GM12878 (cell line): Measurements from ENCODE around the gene FXYD6. TPM values are rescaled to one million over a fixed set of nuclear protein-coding genes. Genes with fewer than 3 reads are reported as not detected.

Experiments used
- ATAC-seq: fragments of 200-7000 bp; cut with Tn5 transposase; 3 replicates; pipeline ENCODE4 v1.9.1; 2020; ENCODE audit warnings: mild to moderate bottlenecking, moderate library complexity
- BruUV-seq: library from RNA; stranded (reverse); fragments of 400-500 nt; replicated peaks from 2 replicates; lab custom pipeline; 2021; lab: Mats Ljungman, UMichigan
- CTCF ChIA-PET: fragments of 300-600 bp; sonication (Branson Sonifier 250); formaldehyde crosslinking; extraction: SDS; loops from one replicate; lab custom pipeline; 2021; ENCODE audit warnings: inconsistent platforms; lab: Yijun Ruan, JAX
- POLR2A ChIA-PET: fragments of 350-600 bp; formaldehyde crosslinking; extraction: SDS; loops from one replicate; lab custom pipeline; 2021; ENCODE audit warnings: inconsistent platforms; lab: Charles Lee
- RAD21 ChIA-PET: fragments of 300-600 bp; sonication (Branson Sonifier 250); formaldehyde crosslinking; loops from one replicate; lab custom pipeline; 2023; ENCODE audit warnings: antibody characterized with exemption; ENCODE audit not compliant: unreplicated experiment; lab: Charles Lee
- SMC1A ChIA-PET: fragments of 300-600 bp; sonication (Branson Sonifier 250); formaldehyde crosslinking; loops from one replicate; lab custom pipeline; 2023; ENCODE audit not compliant: unreplicated experiment, uncharacterized antibody; lab: Charles Lee
- DNase-seq: peaks from one replicate; pipeline ENCODE4 v3.0.0-alpha.2; 2011; ENCODE audit warnings: low read depth, low spot score
- FAIRE-seq: peaks from 3 replicates; lab custom pipeline; 2011; peaks lifted over from hg19 to GRCh38; lab: Jason Lieb, UNC
- H2AFZ ChIP-seq: 2 replicates; pipeline ENCODE4 v1.6.0; 2011; ENCODE audit warnings: low read depth, low read length, control low read depth; ENCODE audit not compliant: control insufficient read depth
- H3K27ac ChIP-seq: 2 replicates; pipeline ENCODE4 v1.5.1; 2011; ENCODE audit warnings: control low read depth; ENCODE audit not compliant: control insufficient read depth, insufficient read depth
- H3K27me3 ChIP-seq, 2 experiments: replicated peaks in 1 of 2; 2 replicates each; pipeline versions ENCODE4 v1.6.0 to v1.6.1; 2011; ENCODE audit warnings: low read length in 1 of 2; ENCODE audit not compliant: control insufficient read depth in 2 of 2, insufficient read depth in 2 of 2
- H3K36me3 ChIP-seq, 2 experiments: 2 replicates each; pipeline ENCODE4 v1.5.1; 2011; ENCODE audit warnings: low read length in 1 of 2; ENCODE audit not compliant: control insufficient read depth in 2 of 2, insufficient read depth in 2 of 2
- H3K4me1 ChIP-seq: 2 replicates; pipeline ENCODE4 v1.6.1; 2011; ENCODE audit warnings: mild to moderate bottlenecking, low read length, moderate library complexity, mixed read lengths; ENCODE audit not compliant: control insufficient read depth, insufficient read depth
- H3K4me2 ChIP-seq: 2 replicates; pipeline ENCODE4 v1.6.0; 2011; ENCODE audit warnings: control low read depth; ENCODE audit not compliant: control insufficient read depth, insufficient read depth
- H3K4me3 ChIP-seq: fragments of 200-600 bp; sonication (generic); 2 replicates; pipeline ENCODE4 v1.5.1; 2016
- H3K79me2 ChIP-seq: 2 replicates; pipeline ENCODE4 v1.6.0; 2011; ENCODE audit warnings: low read length; ENCODE audit not compliant: control insufficient read depth, insufficient read depth
- H3K9ac ChIP-seq: 2 replicates; pipeline ENCODE4 v1.8.0; 2011; ENCODE audit warnings: low read length, control low read depth, mixed read lengths; ENCODE audit not compliant: control insufficient read depth, insufficient read depth
- H3K9me3 ChIP-seq: replicated peaks from 3 replicates; pipeline ENCODE4 v1.5.1; 2011; ENCODE audit warnings: mild to moderate bottlenecking, low read length; ENCODE audit not compliant: control insufficient read depth, insufficient read depth
- H4K20me1 ChIP-seq: 2 replicates; pipeline ENCODE4 v1.6.0; 2011; ENCODE audit not compliant: control insufficient read depth, insufficient read depth
- ASH2L ChIP-seq: fragments of 300-600, 200-600 bp; sonication (generic); IDR thresholded peaks from 2 replicates; pipeline ENCODE4 v1.6.1; 2017; ENCODE audit warnings: low read depth, mild to moderate bottlenecking, borderline replicate concordance
- HDAC6 ChIP-seq: fragments of 200-600 bp; sonication (generic); IDR thresholded peaks from one replicate; pipeline ENCODE4 v1.8.0; 2017; ENCODE audit warnings: antibody characterized with exemption; ENCODE audit not compliant: unreplicated experiment
- MAX ChIP-seq: IDR thresholded peaks from 2 replicates; pipeline ENCODE4 v1.6.1; 2012; ENCODE audit warnings: low read depth, low read length, improper control_type of control experiment
- MTA2 ChIP-seq: fragments of 450-650 bp; IDR thresholded peaks from 2 replicates; pipeline ENCODE4 v1.6.1; 2016; ENCODE audit warnings: low read depth, mild to moderate bottlenecking, moderate library complexity
- MYB ChIP-seq: fragments of 150-350 bp; IDR thresholded peaks from 2 replicates; pipeline ENCODE4 v1.6.1; 2014; ENCODE audit warnings: mild to moderate bottlenecking, low read depth, low read length, borderline replicate concordance
- MYC ChIP-seq: IDR thresholded peaks from 2 replicates; pipeline ENCODE4 v1.6.1; 2011; ENCODE audit warnings: mild to moderate bottlenecking, low read length, moderate library complexity, inconsistent platforms; ENCODE audit not compliant: insufficient read depth, insufficient replicate concordance, insufficient read length, severe bottlenecking
- TAF1 ChIP-seq: IDR thresholded peaks from 2 replicates; pipeline ENCODE4 v1.6.1; 2011; ENCODE audit warnings: mild to moderate bottlenecking, low read depth, low read length, borderline replicate concordance
- ZNF592 ChIP-seq: fragments of 450-650 bp; IDR thresholded peaks from 2 replicates; pipeline ENCODE4 v1.6.1; 2017; ENCODE audit warnings: mild to moderate bottlenecking, moderate library complexity
- ZNF622 ChIP-seq: fragments of 450-650 bp; IDR thresholded peaks from 2 replicates; pipeline ENCODE4 v1.6.1; 2017; ENCODE audit warnings: mild to moderate bottlenecking, inconsistent platforms
- WGBS: methylation state at CpG from one replicate; pipeline ENCODE4 v1.1.6; 2016; ENCODE audit warnings: low lambda C conversion rate; ENCODE audit not compliant: insufficient replicate concordance, insufficient coverage; ENCODE audit errors: missing lambda C conversion rate; 5-methylcytosine and 5-hydroxymethylcytosine counted together
- in situ Hi-C: fragments of 300-500 bp; cut with MboI; formaldehyde crosslinking; loops from 9 replicates; pipeline ENCODE4 v1.14.3; 2018; ENCODE audit warnings: mixed read lengths
- intact Hi-C: fragments of 100-400 bp; cut with micrococcal nuclease; formaldehyde crosslinking; loops from one replicate; pipeline ENCODE4 v1.14.2; 2022; ENCODE audit not compliant: unreplicated experiment
- polyA plus RNA-seq, 11 experiments: library from polyadenylated mRNA; depleted of rRNA in 4 of 11; unstranded in 6 of 11; stranded (reverse) in 5 of 11; fragments of >200 nt; fragmentation: Nextera tagmentation in 4 of 11; fragmentation: Illumina TruSeq in 1 of 11; extraction: Ambion mirVana in 4 of 11; extraction: Trizol in 1 of 11; gene quantifications; 1 replicate in 1 of 11; 2 replicates in 10 of 11; pipeline versions ENCODE4 v1.2.1 to v1.2.3, GENCODE V29; 2011 to 2016; ENCODE audit warnings: inconsistent platforms in 2 of 11, missing spikeins in 2 of 11, low read depth in 1 of 11
- total RNA-seq, 4 experiments: library from RNA; depleted of rRNA in 3 of 4; stranded (reverse); fragments of >200 nt in 3 of 4; fragmentation: Illumina TruSeq in 1 of 4; extraction: Trizol in 1 of 4; gene quantifications; 2 replicates each; pipeline versions ENCODE4 v1.2.1 to v1.2.3, GENCODE V29; 2013 to 2021
- TF ChIP-seq, protein P1 (sequence below): fragments of 450-650 bp; IDR thresholded peaks from 2 replicates; pipeline ENCODE4 v1.6.1; 2017; ENCODE audit warnings: mild to moderate bottlenecking

Gene FXYD6
- total and polyA plus RNA-seq, 10 of the 15 experiments (the other 5 are each of a cell fraction or from before 2014, with no cell fraction given) = 0.09 to 2.0 (median 0.23) TPM; not detected in 2

DNA sequence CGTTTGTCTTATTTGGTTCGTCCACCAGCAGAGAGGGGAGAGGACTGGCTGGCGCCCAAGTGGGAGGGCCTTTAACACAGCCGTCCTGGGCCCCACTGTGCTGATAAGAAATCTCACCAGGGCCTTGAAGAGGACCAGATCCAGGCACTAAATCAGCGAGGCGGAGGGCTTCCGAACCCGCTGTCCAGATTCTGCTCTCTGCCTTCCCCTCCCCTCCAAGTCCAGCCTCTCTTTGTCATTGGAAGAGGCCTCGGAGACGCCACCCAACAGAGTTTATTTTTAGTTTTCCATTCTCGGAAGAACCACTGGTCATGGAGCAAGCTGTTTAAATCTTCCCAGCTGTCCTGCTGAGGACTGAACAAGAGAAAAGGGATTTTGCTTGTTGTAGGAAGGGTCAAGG lies 9.3 kb upstream of the FXYD6 start:
- BruUV-seq = no TSS peak
- Histone ChIP-seq H3K4me3 (no peak overlapping the region), H3K27ac (no peak overlapping the region), H2AFZ (no peak overlapping the region), H3K9me3 (no peaks in the 10 kb centered on the region), H3K27me3 (peaks cover 1 to 3% of the 10 kb centered on the region in 2 experiments; a peak in 3 of 4 replicates), H3K4me2 (no peak overlapping the region), H3K79me2 (no peaks in the 10 kb centered on the region), H3K36me3 (no peaks in the 10 kb centered on the region), H3K4me1 (no peaks in the 10 kb centered on the region), H4K20me1 (no peaks in the 10 kb centered on the region), H3K9ac (no peak overlapping the region)
- ChIA-PET CTCF (no interaction called here), RAD21 (no interaction called here), SMC1A (no interaction called here), POLR2A (no interaction called here)
- DNase-seq (no peak), ATAC-seq (no peak), FAIRE-seq (no peak)
- intact Hi-C loops = no loop called here
- in situ Hi-C loops = no loop called here
- no peak for TF ChIP-seq MYC
- 46% methylated on average over 11 of the region's 11 CpGs for WGBS

- intact Hi-C loops = no loop called here
- H3K27ac ChIP-seq = no peak overlapping the region
- FAIRE-seq (no peak), DNase-seq (no peak), ATAC-seq (no peak)
- RAD21 ChIA-PET = no interaction called here
- 23% methylated on average over 7 of the region's 7 CpGs for WGBS
- no peak overlapping the region for H2AFZ ChIP-seq
- no peaks in the 10 kb centered on the region for H3K36me3 ChIP-seq
- H3K79me2 ChIP-seq = no peaks in the 10 kb centered on the region
- no peak overlapping the region for H3K9ac ChIP-seq
- no peak overlapping the region for H3K4me2 ChIP-seq
- in situ Hi-C loops = no loop called here
- SMC1A ChIA-PET = interaction anchor here (1.6 kb wide), 1 partner anchor 61 kb away, joined by 6 read pairs; no protein-coding TSS in a partner anchor
- no peak overlapping the region for H3K4me3 ChIP-seq
- no peaks in the 10 kb centered on the region for H4K20me1 ChIP-seq
- no peaks in the 10 kb centered on the region for H3K4me1 ChIP-seq
- no peaks in the 10 kb centered on the region for H3K9me3 ChIP-seq
- POLR2A ChIA-PET = no interaction called here
- peaks cover 1 to 3% of the 10 kb centered on the region in 2 experiments; a peak in 3 of 4 replicates for H3K27me3 ChIP-seq
- CTCF ChIA-PET = interaction anchor here (0.6 to 1.3 kb wide), 3 partner anchors 18 to 189 kb away, joined by 3 to 4 read pairs (median 3); no protein-coding TSS in a partner anchor
- BruUV-seq = no TSS peak
- TF ChIP-seq MTA2 (no peak), MYC (no peak), MYB (no peak), HDAC6 (no peak), ZNF592 (no peak), ZNF622 (no peak), TAF1 (no peak), ASH2L (no peak), MAX (no peak)
- TF ChIP-seq, protein P1, sequence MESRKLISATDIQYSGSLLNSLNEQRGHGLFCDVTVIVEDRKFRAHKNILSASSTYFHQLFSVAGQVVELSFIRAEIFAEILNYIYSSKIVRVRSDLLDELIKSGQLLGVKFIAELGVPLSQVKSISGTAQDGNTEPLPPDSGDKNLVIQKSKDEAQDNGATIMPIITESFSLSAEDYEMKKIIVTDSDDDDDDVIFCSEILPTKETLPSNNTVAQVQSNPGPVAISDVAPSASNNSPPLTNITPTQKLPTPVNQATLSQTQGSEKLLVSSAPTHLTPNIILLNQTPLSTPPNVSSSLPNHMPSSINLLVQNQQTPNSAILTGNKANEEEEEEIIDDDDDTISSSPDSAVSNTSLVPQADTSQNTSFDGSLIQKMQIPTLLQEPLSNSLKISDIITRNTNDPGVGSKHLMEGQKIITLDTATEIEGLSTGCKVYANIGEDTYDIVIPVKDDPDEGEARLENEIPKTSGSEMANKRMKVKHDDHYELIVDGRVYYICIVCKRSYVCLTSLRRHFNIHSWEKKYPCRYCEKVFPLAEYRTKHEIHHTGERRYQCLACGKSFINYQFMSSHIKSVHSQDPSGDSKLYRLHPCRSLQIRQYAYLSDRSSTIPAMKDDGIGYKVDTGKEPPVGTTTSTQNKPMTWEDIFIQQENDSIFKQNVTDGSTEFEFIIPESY = no peak
These were observed 8.5 kb upstream of the FXYD6 start for GRCh38 chr11:117884994-117885393.
